Stimulated activated CD8-positive, alpha-beta memory T cell treated with anti-CD3 and anti-CD28 coated beads, Interleukin-15, amount 100 ng/mL, for 24 hours (primary cell): Measurements from ENCODE around the gene SMCHD1.
"Not testable (repeated sequence)": the region's sequence is repeated elsewhere in the genome, so short reads cannot be mapped to it uniquely, and the experiment has no call there.

Experiments used
- DNase-seq: peaks from one replicate; pipeline ENCODE4 v3.0.0-alpha.2; 2020; ENCODE audit warnings: low read depth

Gene SMCHD1

DNA sequence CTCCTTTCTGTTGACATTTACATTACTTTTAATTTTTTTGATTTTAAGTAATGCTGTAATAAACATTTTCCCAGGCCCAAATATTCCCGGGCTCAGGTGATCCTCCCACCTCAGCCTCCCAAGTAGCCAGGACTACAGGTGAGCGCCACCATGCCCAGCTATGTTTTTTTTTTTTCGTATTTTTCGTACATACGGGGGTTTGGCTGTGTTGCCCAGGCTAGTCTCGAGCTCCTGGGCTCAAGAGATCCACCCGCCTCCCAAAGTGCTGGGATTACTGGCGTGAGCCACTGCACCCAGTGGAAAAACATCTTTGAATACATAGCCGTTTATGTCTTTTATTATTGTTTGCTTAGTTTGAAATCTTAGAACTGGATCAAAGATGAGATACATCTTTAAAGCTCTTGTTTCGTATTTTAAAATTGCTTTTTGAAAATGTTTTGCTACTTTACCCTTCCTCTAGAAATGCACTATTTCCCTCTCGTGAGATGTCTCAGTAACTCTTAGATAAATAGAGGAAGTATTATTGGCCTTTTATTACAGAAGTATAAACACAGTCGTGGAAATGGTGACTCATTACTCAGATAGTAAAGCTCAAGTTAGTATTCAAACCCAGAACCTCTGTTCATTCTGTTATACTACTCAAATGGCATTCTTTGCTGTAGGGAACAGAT is 2.4 kb downstream of the SMCHD1 start:
- no peak for DNase-seq

DNA sequence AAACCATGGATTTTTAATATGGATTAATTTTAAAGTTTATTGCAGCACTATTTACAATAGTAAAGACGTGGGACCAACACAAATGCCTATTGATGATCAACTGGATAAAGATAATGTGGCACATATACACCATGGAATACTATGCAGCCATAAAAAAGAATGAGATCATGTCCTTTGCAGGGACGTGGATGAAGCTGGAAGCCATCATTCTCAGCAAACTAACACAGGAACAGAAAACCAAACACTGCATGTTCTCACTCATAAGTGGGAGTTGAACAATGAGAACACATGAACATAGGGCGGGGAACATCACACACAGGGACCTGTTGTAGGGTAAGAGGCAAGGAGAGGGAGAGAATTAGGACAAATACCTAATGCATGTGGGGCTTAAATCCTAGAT is 5.3 kb downstream of the SMCHD1 start:
- not testable (repeated sequence) for DNase-seq

DNA sequence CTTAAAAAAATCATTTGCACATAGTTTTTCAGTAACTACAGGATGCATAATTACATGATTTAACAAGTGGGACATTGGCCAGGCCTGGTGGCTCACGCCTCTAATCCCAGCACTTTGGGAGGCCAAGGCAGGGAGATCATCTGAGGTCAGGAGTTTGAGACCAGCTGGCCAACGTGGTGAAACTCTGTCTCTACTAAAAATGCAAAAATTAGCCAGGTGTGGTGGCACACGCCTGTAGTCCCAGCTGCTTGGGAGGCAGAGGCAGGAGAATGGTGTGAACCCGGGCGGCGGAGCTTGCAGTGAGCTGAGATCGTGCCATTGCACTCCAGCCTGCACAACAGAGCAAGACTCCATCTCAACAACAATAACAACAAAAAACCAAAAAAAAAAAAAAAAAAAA is 6.8 kb downstream of the SMCHD1 start:
- DNase-seq, result not testable (repeated sequence)

DNA sequence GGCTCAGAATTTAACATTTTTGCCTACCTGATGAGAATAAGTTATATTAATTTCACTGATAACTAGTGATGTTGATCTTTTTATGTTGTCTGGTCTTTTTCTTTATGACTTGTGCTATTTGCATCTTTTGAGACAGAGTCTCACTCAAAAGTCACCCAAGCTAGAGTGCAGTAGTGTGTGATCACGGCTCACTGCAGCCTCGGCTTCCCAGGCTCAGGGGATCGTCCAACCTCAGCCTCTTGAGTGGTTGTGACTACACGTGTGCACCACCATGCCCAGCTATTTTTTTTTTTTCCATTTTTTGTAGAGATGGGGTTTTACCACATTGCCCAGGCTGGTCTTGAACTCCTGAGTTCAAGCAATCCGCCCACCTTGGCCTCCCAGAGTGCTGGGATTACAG is 7.5 kb downstream of the SMCHD1 start:
- DNase-seq, result no peak

DNA sequence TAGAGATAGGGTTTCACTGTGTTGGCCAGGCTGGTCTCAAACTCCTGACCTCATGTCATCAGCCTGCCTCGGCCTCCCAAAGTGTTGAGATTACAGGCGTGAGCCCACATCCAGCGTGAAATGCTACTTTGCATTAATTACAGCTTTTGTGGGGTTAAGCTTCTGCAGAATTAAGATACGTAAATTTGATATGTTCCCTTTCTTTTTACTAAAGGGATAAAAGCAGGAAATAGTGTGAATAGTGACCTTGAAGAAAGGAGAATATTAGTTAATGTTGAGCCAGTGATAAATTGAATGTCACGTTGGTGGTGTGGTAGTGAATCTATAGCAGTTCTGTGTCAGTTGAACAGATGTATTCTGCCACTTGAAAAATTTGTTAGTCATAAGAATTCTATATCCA is 16.9 kb downstream of the SMCHD1 start:
- DNase-seq, result no peak

DNA sequence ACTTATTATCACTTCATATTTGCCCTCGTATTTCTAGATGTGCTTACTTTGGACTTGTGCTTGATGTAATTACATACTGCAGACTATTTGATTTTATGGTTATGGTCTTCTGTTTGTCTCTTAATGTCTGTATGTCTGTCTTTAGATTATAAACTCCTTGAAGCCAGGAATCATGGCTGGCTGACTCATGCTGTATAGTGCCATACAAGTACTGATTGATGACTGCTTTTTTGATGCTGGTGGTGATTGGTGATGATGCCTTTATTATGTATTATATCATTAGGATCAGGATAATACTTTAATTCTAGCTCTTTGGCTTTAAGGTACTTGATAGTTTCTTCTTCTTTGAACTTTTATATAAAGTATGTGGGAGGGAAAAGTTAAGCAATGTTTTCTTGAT is 17.3 kb downstream of the SMCHD1 start:
- DNase-seq, result no peak

DNA sequence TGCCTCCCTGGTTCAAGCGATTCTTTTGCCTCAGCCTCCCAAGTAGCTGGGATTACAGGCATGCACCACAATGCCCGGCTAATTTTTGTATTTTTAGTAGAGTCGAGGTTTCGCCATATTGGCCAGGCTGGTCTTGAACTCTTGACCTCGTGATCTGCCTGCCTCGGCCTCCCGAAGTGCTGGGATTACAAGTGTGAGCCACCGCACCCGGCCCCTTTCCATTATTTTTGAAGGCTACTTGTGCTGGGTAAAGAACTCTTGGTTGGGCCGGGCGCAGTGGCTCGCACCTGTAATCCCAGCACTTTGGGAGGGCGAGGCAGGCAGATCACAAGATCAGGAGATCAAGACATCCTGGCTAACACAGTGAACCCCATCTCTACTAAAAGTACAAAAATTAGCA is 23.4 kb downstream of the SMCHD1 start:
- not testable (repeated sequence) for DNase-seq

DNA sequence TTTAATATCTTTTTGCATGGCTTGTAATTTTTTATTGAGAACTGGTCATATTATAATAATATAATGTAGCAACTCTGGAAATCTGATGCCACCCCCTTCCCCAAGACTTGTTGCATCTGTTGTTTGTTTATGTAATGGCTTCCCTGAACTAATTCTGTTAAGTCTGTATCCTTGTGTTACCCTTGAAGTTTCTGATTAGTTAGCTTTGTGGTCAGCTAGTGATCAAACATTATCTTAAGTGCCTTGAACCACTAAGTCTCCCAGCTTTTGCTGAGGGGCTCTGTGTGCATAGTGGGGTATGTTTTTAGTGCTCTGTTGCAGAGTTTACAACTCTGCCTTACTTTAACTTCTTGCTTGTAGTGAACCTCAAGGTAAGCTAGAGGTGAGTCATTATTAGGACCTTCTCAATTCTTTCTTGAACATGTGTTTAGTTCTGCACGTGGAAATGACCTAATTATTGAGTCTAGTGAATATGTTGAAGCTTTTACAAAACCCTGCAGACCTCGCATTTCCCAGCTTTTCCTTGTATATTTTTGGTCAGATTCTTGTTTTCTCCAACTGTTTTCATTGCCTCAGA is 24.8 kb downstream of the SMCHD1 start:
- DNase-seq, result no peak

DNA sequence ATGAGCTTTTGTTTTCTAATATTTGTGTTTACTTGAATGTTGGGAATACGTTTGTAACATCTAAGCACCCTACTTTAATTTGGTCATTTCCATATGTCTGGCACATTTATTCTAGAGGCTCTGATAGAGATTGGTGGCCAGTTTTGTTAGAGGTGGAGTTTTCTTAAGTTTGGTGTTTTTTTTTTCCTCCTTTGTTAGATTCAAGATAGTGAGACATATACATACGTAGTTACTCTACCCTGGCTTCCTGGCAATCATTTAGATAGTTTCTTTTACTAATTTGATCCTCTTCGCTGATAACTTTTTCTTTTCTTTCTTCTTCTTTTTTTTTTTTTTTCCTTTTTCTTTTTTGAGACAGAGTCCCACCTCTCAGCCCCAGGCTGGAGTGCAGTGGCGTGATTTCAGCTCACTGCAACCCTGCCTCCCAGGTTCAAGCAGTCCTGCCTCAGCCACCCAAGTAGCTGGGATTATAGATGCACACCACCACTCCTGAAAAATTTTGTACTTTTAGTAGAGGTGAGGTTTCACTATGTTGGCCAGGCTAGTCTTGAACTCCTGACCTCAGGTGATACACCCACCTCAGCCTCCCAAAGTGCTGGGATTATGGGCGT is 26.6 kb downstream of the SMCHD1 start:
- no peak for DNase-seq

DNA sequence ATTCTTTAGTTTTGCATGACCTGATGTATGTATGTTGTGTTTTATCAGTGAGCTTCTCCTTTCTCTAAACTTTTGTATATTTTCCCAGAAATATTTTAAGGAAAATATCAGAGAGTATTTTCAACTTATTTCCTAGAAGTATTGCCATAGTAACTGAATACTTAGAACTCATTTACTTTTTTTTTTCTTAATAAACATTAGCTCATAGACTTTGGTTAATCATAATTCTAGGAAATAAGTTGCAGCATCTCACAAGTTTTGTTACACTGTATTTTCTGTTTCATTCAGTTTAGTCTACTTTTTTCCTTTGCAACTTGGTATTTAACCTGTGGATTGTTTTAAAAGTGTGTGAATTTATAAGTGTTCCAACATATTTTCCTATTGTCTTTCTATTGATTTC is 27.5 kb downstream of the SMCHD1 start:
- DNase-seq, result no peak

DNA sequence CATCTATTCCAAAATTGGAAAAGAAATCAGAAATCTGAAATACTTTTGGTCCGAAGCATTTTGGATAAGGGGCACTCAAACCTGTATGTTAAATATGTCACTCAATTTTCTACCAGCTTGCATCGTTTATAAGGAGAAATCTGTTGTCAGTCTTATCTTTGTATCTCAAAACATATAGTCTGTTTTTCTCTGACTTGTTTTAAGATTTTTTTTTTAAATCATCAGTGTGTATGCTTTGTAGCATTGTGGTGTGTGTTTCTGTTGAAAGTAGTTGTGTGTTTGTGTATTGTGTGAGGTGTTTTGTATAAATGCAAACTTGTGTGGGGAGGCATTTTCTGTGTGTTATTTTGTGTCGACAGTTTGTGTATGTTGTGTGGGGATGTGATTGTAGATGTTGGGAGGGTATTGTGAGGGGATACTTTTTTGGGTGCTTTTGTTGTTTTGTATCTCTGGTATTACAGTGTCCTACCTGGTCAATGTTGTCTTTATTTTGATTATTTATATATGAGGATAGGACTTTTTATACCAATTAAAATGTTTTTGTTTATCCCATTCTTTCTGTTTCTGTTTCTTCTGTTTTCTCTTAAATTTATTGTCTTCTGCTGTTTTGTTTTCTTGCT is 30.9 kb downstream of the SMCHD1 start:
- no peak for DNase-seq

DNA sequence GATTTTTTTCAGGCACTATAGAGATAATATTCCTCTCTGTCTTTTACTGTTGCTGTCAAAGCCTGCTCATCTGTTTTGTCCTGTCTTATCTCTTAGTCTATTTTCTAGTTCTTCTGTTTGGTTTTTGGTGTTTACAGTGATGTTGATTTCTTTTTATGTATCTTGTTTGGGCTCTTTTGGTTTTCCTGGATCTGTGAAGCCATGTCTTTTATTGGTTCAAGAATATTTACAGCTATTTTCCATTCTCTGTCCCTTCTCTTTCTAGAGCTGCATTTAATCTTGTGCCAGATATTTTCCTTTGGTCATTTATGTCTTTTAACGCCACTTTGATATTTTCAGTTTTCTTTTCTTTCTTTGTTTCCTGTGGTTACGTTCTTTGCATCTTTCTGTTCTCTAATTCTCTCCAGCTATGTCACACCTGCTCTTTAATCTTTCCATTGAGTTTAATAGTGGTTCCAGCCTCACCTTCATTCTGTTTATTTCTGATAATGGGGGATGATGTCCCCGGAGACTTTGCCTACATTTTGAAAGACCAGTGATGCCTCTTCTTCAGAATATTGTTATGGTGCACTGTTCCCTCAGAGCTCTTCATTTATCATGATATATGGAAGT is 32.0 kb downstream of the SMCHD1 start:
- DNase-seq, result no peak

DNA sequence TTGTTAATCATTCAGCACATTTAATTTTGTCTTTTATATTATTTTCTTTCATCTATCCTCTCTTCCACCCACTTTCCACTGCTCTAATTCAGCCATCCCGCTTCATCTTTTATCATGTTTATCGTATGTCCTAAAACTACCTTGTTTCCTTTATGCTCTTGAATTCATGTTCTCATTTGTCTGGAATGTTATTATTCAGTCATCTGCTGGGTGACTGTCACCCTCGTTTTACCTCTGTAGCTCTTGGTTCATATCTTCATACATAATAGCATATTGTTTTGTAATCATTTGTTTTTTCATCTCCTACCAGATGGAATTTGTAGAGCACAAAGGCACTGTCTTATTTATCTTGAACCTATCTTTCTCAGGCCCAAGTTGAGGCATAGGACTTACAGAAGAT is 37.0 kb downstream of the SMCHD1 start:
- DNase-seq, result no peak

DNA sequence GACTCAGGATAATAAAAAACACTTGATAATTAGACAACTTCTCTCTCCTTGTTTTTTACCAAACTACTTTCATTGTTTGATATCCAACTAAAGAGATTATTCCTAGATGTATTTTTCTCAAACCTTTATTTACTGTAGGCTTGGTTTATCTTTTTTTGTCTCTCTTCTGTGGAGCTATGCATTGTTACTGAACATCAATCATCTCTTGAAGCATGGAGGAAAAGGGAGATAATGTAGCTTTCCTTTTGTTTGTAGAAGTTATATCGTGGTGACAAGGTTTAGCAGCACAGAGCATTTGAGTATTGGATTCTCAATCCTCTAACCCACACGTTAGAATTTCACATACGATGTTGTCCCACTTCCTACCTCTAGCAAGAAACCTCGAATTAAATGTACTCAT is 41.7 kb downstream of the SMCHD1 start:
- no peak for DNase-seq

DNA sequence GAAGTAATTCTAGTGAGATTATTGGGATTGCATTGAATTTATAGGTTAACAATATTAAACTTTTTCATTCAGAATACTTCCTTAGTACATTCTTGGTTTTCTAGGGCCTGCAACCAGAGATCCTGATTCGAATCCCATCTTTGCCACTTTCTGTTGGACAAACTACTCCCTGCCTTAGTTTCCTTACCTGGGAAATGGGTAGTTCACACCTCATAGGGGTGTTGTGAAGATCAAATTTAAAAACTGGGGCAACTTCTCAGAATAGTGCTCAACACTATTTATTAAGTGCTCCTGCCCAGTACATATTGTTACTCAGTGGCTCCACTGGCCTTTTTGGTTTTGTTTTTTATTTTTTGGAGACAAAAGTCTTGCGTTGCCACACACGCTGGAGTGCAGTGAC is 43.5 kb downstream of the SMCHD1 start:
- DNase-seq, result no peak

DNA sequence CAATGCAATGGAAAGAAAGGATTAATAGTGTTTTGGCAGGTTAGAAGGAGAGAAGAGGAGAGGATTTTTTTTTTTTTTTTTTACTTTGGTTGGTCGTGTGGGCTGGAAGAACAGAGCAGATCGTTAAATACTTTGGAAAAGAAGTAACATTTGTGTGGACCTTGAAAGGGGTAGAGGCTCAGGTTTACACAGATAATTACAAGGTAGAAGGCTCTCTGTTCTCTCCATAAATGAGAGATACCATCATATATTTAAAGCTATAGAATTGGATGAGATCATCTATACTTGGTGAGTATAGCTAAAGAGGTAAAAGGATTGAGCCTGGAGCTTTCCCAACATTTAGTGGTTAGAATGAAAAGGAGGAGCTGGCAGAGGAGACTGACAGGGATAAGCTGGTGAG is 49.0 kb downstream of the SMCHD1 start:
- no peak for DNase-seq

DNA sequence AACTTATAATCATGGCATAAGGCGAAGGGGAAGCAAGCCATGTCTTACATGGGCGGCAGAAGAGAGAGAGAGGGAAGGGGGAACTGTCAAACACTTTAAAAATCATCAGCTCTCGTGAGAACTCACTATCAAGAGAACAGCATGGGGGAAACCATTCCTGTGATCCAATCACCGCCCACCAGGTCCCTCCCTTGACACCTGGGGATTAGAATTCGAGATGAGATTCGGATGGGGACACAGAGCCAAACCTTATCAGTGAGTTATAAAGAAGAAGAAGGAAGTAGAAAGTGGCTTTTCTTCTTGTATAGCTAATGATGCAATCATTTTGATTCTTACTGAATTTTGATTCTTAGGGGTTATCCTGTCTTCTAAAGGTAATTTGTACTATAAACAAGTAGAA is 51.4 kb downstream of the SMCHD1 start:
- no peak for DNase-seq

DNA sequence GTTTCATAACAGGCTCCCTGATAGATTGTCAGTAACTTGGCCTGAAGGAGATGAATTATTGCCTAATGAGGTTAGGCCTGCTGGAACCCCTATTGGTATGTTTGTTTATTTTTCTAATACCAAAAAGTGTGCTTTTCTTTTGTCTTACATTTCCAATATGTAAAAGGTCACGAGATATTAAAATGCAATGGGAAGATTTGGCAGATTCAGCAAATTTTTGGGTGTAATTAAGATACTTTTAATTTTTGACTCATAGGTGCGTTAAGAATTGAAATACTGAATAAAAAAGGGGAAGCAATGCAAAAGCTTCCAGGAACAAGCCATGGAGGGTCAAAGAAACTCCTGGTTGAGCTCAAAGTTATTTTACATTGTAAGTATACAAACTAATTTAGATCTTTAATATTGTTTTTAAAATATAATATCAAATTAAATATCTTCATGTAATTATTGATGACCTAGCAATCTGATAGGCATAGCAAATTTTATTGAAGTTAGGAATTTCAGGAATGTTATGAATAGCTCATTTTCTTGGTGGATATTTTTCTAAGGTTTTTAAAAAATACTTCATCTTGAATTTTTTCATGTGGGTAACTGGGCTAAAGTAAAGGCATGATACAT is 52.1 kb downstream of the SMCHD1 start:
- no peak for DNase-seq

DNA sequence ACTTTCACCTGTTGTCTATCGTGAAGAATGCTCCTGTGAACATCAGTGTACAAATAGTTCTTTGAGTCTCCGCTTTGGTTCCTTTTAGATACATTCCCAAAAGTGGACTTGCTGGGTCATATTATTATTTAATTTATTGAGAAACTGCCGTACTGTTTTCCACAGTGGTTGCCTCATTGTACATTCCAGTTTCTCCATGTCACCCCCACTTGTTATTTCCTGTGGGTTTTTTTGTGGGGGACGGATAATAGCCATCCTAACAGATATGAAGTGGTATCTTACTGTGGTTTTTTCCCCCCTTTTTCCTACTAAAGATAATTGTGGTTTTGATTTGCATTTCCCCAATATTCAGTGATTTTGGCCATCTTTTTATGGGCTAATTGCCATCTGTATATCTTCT is 53.8 kb downstream of the SMCHD1 start:
- DNase-seq, result no peak

DNA sequence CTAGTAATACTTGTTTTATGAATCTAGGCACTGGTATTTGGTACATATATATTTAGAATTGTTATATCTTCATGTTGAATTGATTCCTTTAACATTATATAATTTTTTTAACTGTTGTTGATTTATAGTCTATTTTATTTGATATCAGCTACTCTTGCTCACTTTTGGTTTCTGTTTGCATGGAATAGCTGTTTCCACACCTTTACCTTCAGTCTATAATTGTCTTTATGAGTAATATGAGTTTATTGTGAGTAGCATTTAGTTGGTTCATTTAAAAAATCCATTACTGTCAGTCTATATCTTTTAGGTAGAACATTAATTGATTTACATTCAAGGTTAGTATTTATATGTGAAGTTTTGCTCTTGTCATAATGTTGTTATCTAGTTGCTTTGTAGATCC is 58.6 kb downstream of the SMCHD1 start:
- DNase-seq, result no peak

DNA sequence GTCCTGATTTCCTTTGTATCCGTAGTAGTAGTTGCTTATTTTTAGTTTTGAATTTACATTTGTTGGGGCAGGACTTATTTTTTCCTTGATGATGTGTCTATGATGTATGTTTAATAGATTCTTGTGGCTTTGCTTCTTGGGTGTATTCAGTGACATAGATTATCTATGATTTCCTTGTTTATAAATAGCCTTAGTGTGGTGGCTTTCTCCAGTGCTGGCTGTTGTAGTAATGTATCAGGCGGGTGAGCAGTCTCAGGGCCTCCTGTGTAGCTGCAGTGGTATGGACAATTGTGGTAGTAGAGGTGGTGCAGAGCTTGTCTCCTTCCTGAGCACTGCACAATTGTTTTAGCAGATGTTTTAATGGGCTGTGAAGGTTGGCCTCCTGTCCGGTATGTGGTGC is 60.5 kb downstream of the SMCHD1 start:
- DNase-seq, result no peak
